ENCODE data around the gene HOXC13. TPM values are rescaled to one million over a fixed set of nuclear protein-coding genes. Genes with fewer than 3 reads are reported as not detected.

The HOXC13 gene
- total RNA-seq, 3 donors from 2014 or later (not counting 1 experiment from before 2014, with no cell fraction given): not detected

- DNase-seq (no peak), ATAC-seq (no peak)
- Mint-ChIP-seq H3K4me1 (peaks cover 0 to 5% of the 10 kb centered on the region in 2 donors), H3K36me3 (no peaks in the 10 kb centered on the region), H3K27me3 (ENCODE audit: low read depth in 2 of 2) (peaks cover 72 to 81% of the 10 kb centered on the region in 2 donors), H3K9me3 (no peaks in the 10 kb centered on the region), H3K27ac (no peak overlapping the region), H3K4me3 (no peak overlapping the region)
- Histone ChIP-seq H3K27ac (ENCODE audit: low read length) (no peak overlapping the region), H3K4me1 (ENCODE audit: control insufficient read depth, insufficient read depth, low read length) (peaks cover 8% of the 10 kb centered on the region), H3K4me3 (ENCODE audit: low read length) (no peak overlapping the region), H3K27me3 (ENCODE audit: control insufficient read depth, insufficient read depth, low read length) (peaks cover 83% of the 10 kb centered on the region), H3K9me3 (ENCODE audit: control insufficient read depth, insufficient read depth, low read length) (peaks cover 2% of the 10 kb centered on the region), H3K36me3 (ENCODE audit: control insufficient read depth, insufficient read depth, low read length) (no peaks in the 10 kb centered on the region)
- TF ChIP-seq CTCF (IDR thresholded peaks at IDR 0.05): no peak
- intact Hi-C loops (cut with micrococcal nuclease): no loop called here
- 8% methylated on average over 33 of the region's 34 CpGs for WGBS (ENCODE audit: insufficient coverage)
Measured at GRCh38 chr12:53949631-53950436, 11.2 kb downstream of the HOXC13 start.

DNA sequence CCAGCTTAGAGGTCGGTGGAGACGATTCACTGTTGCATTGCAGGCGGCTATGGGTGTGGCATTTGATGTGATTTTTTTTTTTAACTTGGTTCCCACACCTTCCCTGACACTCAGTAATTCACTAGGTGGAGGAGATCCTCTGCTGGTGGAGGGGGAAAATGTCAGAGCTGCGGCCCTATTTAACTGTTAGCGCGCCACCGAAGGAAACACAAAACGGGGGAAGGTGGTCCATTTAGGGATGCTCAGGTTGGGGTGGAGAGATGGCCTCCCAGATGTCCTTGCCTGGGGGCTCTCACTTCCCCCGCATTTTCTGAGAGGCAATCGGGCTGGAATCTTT, 11.8 kb downstream of the HOXC13 start:
- no peak overlapping the region for H3K4me3 Mint-ChIP-seq

GRCh38 chr12:53950789-53951576, 12.4 kb downstream of the HOXC13 start:
- Mint-ChIP-seq H3K27me3 (ENCODE audit: low read depth in 2 of 2) (peaks cover 67 to 78% of the 10 kb centered on the region in 2 donors), H3K4me3 (peak overlapping the region; percentile 17), H3K9me3 (no peaks in the 10 kb centered on the region), H3K36me3 (no peaks in the 10 kb centered on the region), H3K4me1 (peaks cover 4 to 5% of the 10 kb centered on the region in 2 donors), H3K27ac (peak overlapping the region in 1 of 2 donors; percentile 75)
- no peak for ATAC-seq
- Histone ChIP-seq H3K9me3 (ENCODE audit: control insufficient read depth, insufficient read depth, low read length) (peaks cover 5% of the 10 kb centered on the region), H3K4me3 (ENCODE audit: low read length) (no peak overlapping the region), H3K27ac (ENCODE audit: low read length) (no peak overlapping the region), H3K27me3 (ENCODE audit: control insufficient read depth, insufficient read depth, low read length) (peaks cover 83% of the 10 kb centered on the region), H3K4me1 (ENCODE audit: control insufficient read depth, insufficient read depth, low read length) (peaks cover 18% of the 10 kb centered on the region), H3K36me3 (ENCODE audit: control insufficient read depth, insufficient read depth, low read length) (no peaks in the 10 kb centered on the region)
- no peak for DNase-seq
- TF ChIP-seq CTCF (IDR thresholded peaks at IDR 0.05): no peak
- intact Hi-C loops (cut with micrococcal nuclease): no loop called here
- WGBS (ENCODE audit: insufficient coverage): 8% methylated on average over 34 of the region's 34 CpGs

More for the DNA sequence above, 11.8 kb downstream of the HOXC13 start:
- TF ChIP-seq CTCF (IDR thresholded peaks at IDR 0.05): no peak
- H3K4me3 ChIP-seq (ENCODE audit: low read length): no peak overlapping the region
- H3K4me1 Mint-ChIP-seq: peaks cover 0 to 5% of the 10 kb centered on the region in 2 donors
- DNase-seq (no peak), ATAC-seq (no peak)
- peaks cover 67 to 78% of the 10 kb centered on the region in 2 donors for H3K27me3 Mint-ChIP-seq (ENCODE audit: low read depth in 2 of 2)
- no peak overlapping the region for H3K27ac Mint-ChIP-seq
- H3K27me3 ChIP-seq (ENCODE audit: control insufficient read depth, insufficient read depth, low read length): peaks cover 82% of the 10 kb centered on the region
- WGBS (ENCODE audit: insufficient coverage): 11% methylated on average over 7 of the region's 10 CpGs
- no peaks in the 10 kb centered on the region for H3K36me3 ChIP-seq (ENCODE audit: control insufficient read depth, insufficient read depth, low read length)
- no peaks in the 10 kb centered on the region for H3K9me3 Mint-ChIP-seq
- H3K36me3 Mint-ChIP-seq: no peaks in the 10 kb centered on the region
- no peak overlapping the region for H3K27ac ChIP-seq (ENCODE audit: low read length)
- H3K4me1 ChIP-seq (ENCODE audit: control insufficient read depth, insufficient read depth, low read length): peaks cover 12% of the 10 kb centered on the region
- intact Hi-C loops (cut with micrococcal nuclease): no loop called here
- H3K9me3 ChIP-seq (ENCODE audit: control insufficient read depth, insufficient read depth, low read length): peaks cover 3% of the 10 kb centered on the region

All from natural killer cell (primary cell).